MM.1S (cell line): Measurements from ENCODE around the gene CDIPT.

Experiments used
- CTCF ChIP-seq: fragments of 300-600 bp; sonication (generic); IDR thresholded peaks from 2 replicates; pipeline ENCODE4 v1.5.1; 2016; ENCODE audit warnings: antibody characterized with exemption, low read length, mixed read lengths
- EZH2 ChIP-seq: fragments of 300-600 bp; sonication (generic); optimal IDR thresholded peaks from 2 replicates; pipeline ENCODE3; 2017; ENCODE audit warnings: low read depth, mild to moderate bottlenecking, antibody characterized with exemption, low read length, mixed read lengths

GRCh38 chr16:29894352-29894751 is 31.3 kb upstream of the CDIPT start:
- TF ChIP-seq CTCF (no peak), EZH2 (no peak)
